ENCODE data around the gene KRT36. TPM values are rescaled to one million over a fixed set of nuclear protein-coding genes. Genes with fewer than 3 reads are reported as not detected.
A peak's percentile ranks its signal among the peaks of the same experiment; 100 is the strongest.

KRT36 gene
- total RNA-seq = not detected

- H3K27me3 ChIP-seq = no peaks in the 10 kb centered on the region
- TF ChIP-seq POLR2A (IDR thresholded peaks at IDR 0.05) = no peak
- TF ChIP-seq CTCF (IDR thresholded peaks at IDR 0.05) = no peak
- H3K36me3 ChIP-seq = no peaks in the 10 kb centered on the region
- DNase-seq = peak in 1 of 3 donors; percentile 31
- no peak within 1 kb of the TSS for H3K4me3 ChIP-seq
- no peak within 1 kb of the TSS for H3K27ac ChIP-seq
- peaks cover 0 to 6% (median 0%) of the 10 kb centered on the region in 4 donors for H3K4me1 ChIP-seq
- H3K9me3 ChIP-seq = no peaks in the 10 kb centered on the region
These were observed at the start of gene KRT36 for GRCh38 chr17:41489531-41489930. KRT36 (minus strand) TSS chr17:41489910; CDS start chr17:41489864, 46 bp downstream.

- no peak overlapping the region for H3K27ac ChIP-seq
- no peaks in the 10 kb centered on the region for H3K36me3 ChIP-seq
- H3K27me3 ChIP-seq = no peaks in the 10 kb centered on the region
- peaks cover 0 to 11% (median 3%) of the 10 kb centered on the region in 4 donors for H3K4me1 ChIP-seq
- H3K4me3 ChIP-seq = no peak overlapping the region
- H3K9me3 ChIP-seq = no peaks in the 10 kb centered on the region
- TF ChIP-seq CTCF (IDR thresholded peaks at IDR 0.05) (no peak), POLR2A (IDR thresholded peaks at IDR 0.05) (no peak)
- DNase-seq = no peak
These were observed 49.4 kb upstream of the KRT36 start for GRCh38 chr17:41539071-41539492.

- Histone ChIP-seq H3K27ac (no peak overlapping the region), H3K9me3 (no peaks in the 10 kb centered on the region), H3K27me3 (no peaks in the 10 kb centered on the region), H3K36me3 (no peaks in the 10 kb centered on the region), H3K4me1 (peaks cover 0 to 10% (median 3%) of the 10 kb centered on the region in 4 donors), H3K4me3 (no peak overlapping the region)
- TF ChIP-seq POLR2A (IDR thresholded peaks at IDR 0.05) (no peak), CTCF (IDR thresholded peaks at IDR 0.05) (no peak)
- no peak for DNase-seq
These were observed 48.9 kb upstream of the KRT36 start for GRCh38 chr17:41538565-41538991.

GRCh38 chr17:41537990-41538389, 48.3 kb upstream of the KRT36 start:
- H3K4me3 ChIP-seq = no peak overlapping the region
- TF ChIP-seq POLR2A (IDR thresholded peaks at IDR 0.05) (no peak), CTCF (IDR thresholded peaks at IDR 0.05) (no peak)
- no peaks in the 10 kb centered on the region for H3K9me3 ChIP-seq
- peaks cover 0 to 6% (median 2%) of the 10 kb centered on the region in 4 donors for H3K4me1 ChIP-seq
- H3K36me3 ChIP-seq = no peaks in the 10 kb centered on the region
- DNase-seq = no peak
- no peaks in the 10 kb centered on the region for H3K27me3 ChIP-seq
- no peak overlapping the region for H3K27ac ChIP-seq

GRCh38 chr17:41537614-41537954, 47.9 kb upstream of the KRT36 start:
- H3K9me3 ChIP-seq = no peaks in the 10 kb centered on the region
- no peak overlapping the region for H3K27ac ChIP-seq
- H3K27me3 ChIP-seq = no peaks in the 10 kb centered on the region
- no peaks in the 10 kb centered on the region for H3K36me3 ChIP-seq
- DNase-seq = no peak
- no peak for TF ChIP-seq POLR2A (IDR thresholded peaks at IDR 0.05)
- TF ChIP-seq CTCF (IDR thresholded peaks at IDR 0.05) = no peak
- no peak overlapping the region for H3K4me3 ChIP-seq
- peaks cover 0 to 6% (median under 1%) of the 10 kb centered on the region in 4 donors for H3K4me1 ChIP-seq

All from Peyer's patch (tissue), 4 donors.